CD4-positive, alpha-beta T cell (primary cell): Measurements from ENCODE around the gene XK. TPM values are rescaled to one million over a fixed set of nuclear protein-coding genes. Genes with fewer than 3 reads are reported as not detected.

Experiments
- ATAC-seq: fragments of 200-7000 bp; cut with Tn5 transposase; one replicate; pipeline ENCODE4 v1.10.0; 2022; ENCODE audit warnings: mild to moderate bottlenecking; ENCODE audit not compliant: poor library complexity
- CTCF ChIA-PET: fragments of 350-600 bp; sonication (Branson Sonifier 250); formaldehyde crosslinking; loops from one replicate; lab custom pipeline; 2021; ENCODE audit warnings: antibody characterized with exemption, inconsistent platforms; lab: Charles Lee
- POLR2A ChIA-PET: fragments of 350-600 bp; sonication (Branson Sonifier 250); formaldehyde crosslinking; loops from one replicate; lab custom pipeline; 2021; ENCODE audit warnings: antibody characterized with exemption, inconsistent platforms; lab: Charles Lee
- DNase-seq, 14 experiments: peaks; one replicate each; pipeline ENCODE4 v3.0.0-alpha.2; 2013 to 2020; ENCODE audit warnings: mixed read lengths in 2 of 14
- H3K27ac ChIP-seq, 2 donors: one replicate each; pipeline versions ENCODE4 v1.5.1 to v1.7.0; 2013; ENCODE audit warnings: low read length in 2 of 2, low read depth in 1 of 2, mild to moderate bottlenecking in 1 of 2
- H3K27me3 ChIP-seq, 2 experiments: 1 replicate in 1 of 2; 2 replicates in 1 of 2; pipeline versions ENCODE4 v1.6.1 to v1.7.0; 2013; ENCODE audit warnings: low read length in 2 of 2, control low read depth in 1 of 2, mild to moderate bottlenecking in 1 of 2, moderate library complexity in 1 of 2; ENCODE audit not compliant: insufficient read depth in 2 of 2, control insufficient read depth in 1 of 2
- H3K36me3 ChIP-seq: one replicate; pipeline ENCODE4 v1.6.1; 2013; ENCODE audit warnings: low read length, control low read depth; ENCODE audit not compliant: insufficient read depth
- H3K4me1 ChIP-seq: one replicate; pipeline ENCODE4 v1.6.1; 2013; ENCODE audit warnings: low read length, control low read depth; ENCODE audit not compliant: insufficient read depth
- H3K4me3 ChIP-seq: one replicate; pipeline ENCODE4 v1.5.1; 2013; ENCODE audit warnings: mild to moderate bottlenecking, low read length, moderate library complexity
- H3K9me3 ChIP-seq, 2 experiments: 1 replicate in 1 of 2; 2 replicates in 1 of 2; pipeline versions ENCODE4 v1.6.1 to v1.7.0; 2013; ENCODE audit warnings: low read length in 2 of 2, mild to moderate bottlenecking in 2 of 2, control low read depth in 1 of 2, moderate library complexity in 1 of 2; ENCODE audit not compliant: control insufficient read depth in 1 of 2, insufficient read depth in 1 of 2
- H3K27ac Mint-ChIP-seq: one replicate; pipeline ENCODE4 v1.8.0; 2020; ENCODE audit warnings: mixed read lengths
- H3K27me3 Mint-ChIP-seq: one replicate; pipeline ENCODE4 v1.8.0; 2021; ENCODE audit warnings: mixed read lengths
- H3K36me3 Mint-ChIP-seq: one replicate; pipeline ENCODE4 v1.8.0; 2021; ENCODE audit warnings: low read depth, mixed read lengths
- H3K4me1 Mint-ChIP-seq: one replicate; pipeline ENCODE4 v1.8.0; 2021; ENCODE audit warnings: low read depth, mixed read lengths
- H3K4me3 Mint-ChIP-seq: one replicate; pipeline ENCODE4 v1.8.0; 2020; ENCODE audit warnings: mild to moderate bottlenecking, mixed read lengths
- H3K9me3 Mint-ChIP-seq: one replicate; pipeline ENCODE4 v1.8.0; 2020; ENCODE audit warnings: mixed read lengths
- CTCF ChIP-seq: fragments of 200-600 bp; IDR thresholded peaks from one replicate; pipeline ENCODE4 v1.8.0; 2022; ENCODE audit warnings: antibody characterized with exemption, mild to moderate bottlenecking
- intact Hi-C, 2 experiments: fragments of 100-400 bp; cut with DNase I in 1 of 2; cut with micrococcal nuclease in 1 of 2; formaldehyde crosslinking; loops; one replicate each; pipeline versions ENCODE4 v1.15.1 to v1.9.0; 2023 to 2025; cut with DNase I, micrococcal nuclease
- total RNA-seq, 174 experiments: library from RNA in 2 of 174; stranded (reverse) in 2 of 174; gene quantifications; one replicate each; pipeline ENCODE4 v1.2.3 and lab custom pipeline; 2021 to 2026

The XK gene
- total RNA-seq, 2 experiments from 2014 or later, result 0.05 TPM; not detected in 1

- Mint-ChIP-seq H3K27me3 (no peaks in the 10 kb centered on the region), H3K36me3 (no peaks in the 10 kb centered on the region), H3K4me1 (no peaks in the 10 kb centered on the region), H3K4me3 (no peak overlapping the region), H3K27ac (no peak overlapping the region), H3K9me3 (no peaks in the 10 kb centered on the region)
- intact Hi-C loops, result no loop called here
- no peak for ATAC-seq
- Histone ChIP-seq H3K36me3 (no peaks in the 10 kb centered on the region), H3K4me3 (no peak overlapping the region), H3K27me3 (no peaks in the 10 kb centered on the region), H3K9me3 (no peaks in the 10 kb centered on the region), H3K27ac (no peak overlapping the region), H3K4me1 (no peaks in the 10 kb centered on the region)
- ChIA-PET POLR2A (no interaction called here), CTCF (no interaction called here)
- no peak for TF ChIP-seq CTCF
- no peak for DNase-seq
These were observed 11.7 kb downstream of the XK start for GRCh38 chrX:37697169-37697760.

GRCh38 chrX:37701588-37701987 lies 16.0 kb downstream of the XK start:
- intact Hi-C loops, result no loop called here
- Mint-ChIP-seq H3K9me3 (no peaks in the 10 kb centered on the region), H3K4me1 (no peaks in the 10 kb centered on the region), H3K4me3 (no peak overlapping the region), H3K27me3 (no peaks in the 10 kb centered on the region), H3K27ac (no peak overlapping the region), H3K36me3 (no peaks in the 10 kb centered on the region)
- H3K27ac ChIP-seq, result no peak overlapping the region
- H3K36me3 ChIP-seq, result no peaks in the 10 kb centered on the region
- no peak for ATAC-seq
- ChIA-PET POLR2A (no interaction called here), CTCF (no interaction called here)
- no peak overlapping the region for H3K4me3 ChIP-seq
- H3K9me3 ChIP-seq, result no peaks in the 10 kb centered on the region
- H3K27me3 ChIP-seq, result no peaks in the 10 kb centered on the region
- H3K4me1 ChIP-seq, result no peaks in the 10 kb centered on the region
- TF ChIP-seq CTCF, result no peak
- no peak for DNase-seq

GRCh38 chrX:37711991-37712390 lies 26.4 kb downstream of the XK start:
- Mint-ChIP-seq H3K27ac (no peak overlapping the region), H3K27me3 (no peaks in the 10 kb centered on the region), H3K4me1 (no peaks in the 10 kb centered on the region), H3K4me3 (no peak overlapping the region), H3K9me3 (no peaks in the 10 kb centered on the region), H3K36me3 (no peaks in the 10 kb centered on the region)
- H3K4me1 ChIP-seq, result no peaks in the 10 kb centered on the region
- CTCF ChIA-PET, result no interaction called here
- no peaks in the 10 kb centered on the region for H3K27me3 ChIP-seq
- no peak for DNase-seq
- H3K4me3 ChIP-seq, result no peak overlapping the region
- intact Hi-C loops, result no loop called here
- no peaks in the 10 kb centered on the region for H3K36me3 ChIP-seq
- no peaks in the 10 kb centered on the region for H3K9me3 ChIP-seq
- TF ChIP-seq CTCF, result no peak
- H3K27ac ChIP-seq, result no peak overlapping the region
- ATAC-seq, result no peak
- POLR2A ChIA-PET, result no interaction called here
